Heart left ventricle (tissue), 13 donors: Measurements from ENCODE around the gene DAAM2.

Experiments
- CTCF ChIP-seq, 12 donors: fragments of 200-600 bp; sonication (generic) in 4 of 12; IDR thresholded peaks; one replicate each; pipeline versions ENCODE4 v1.5.0 to v1.8.0; 2018 to 2022; ENCODE audit warnings: antibody characterized with exemption in 12 of 12, mild to moderate bottlenecking in 5 of 12
- POLR2A ChIP-seq, 2 donors: fragments of 450-650 bp; IDR thresholded peaks; one replicate each; pipeline ENCODE4 v1.6.1; 2017; ENCODE audit warnings: antibody characterized with exemption in 2 of 2, mild to moderate bottlenecking in 2 of 2, moderate library complexity in 2 of 2
- donor health status: ischemic (EF 13 %, LVEDD 7.1; RV severe dilation, severe dysfunction).
- donor health status: DM: no; HTN: yes; CAD: no.
- donor health status: DM: no; HTN: no; CAD: no.
- donor health status: ischemic (EF 25% LVEDD 6.9; RV normal size, moderate dysfunction).
- donor health status: ischemic (EF 25% LVEDD 5.7; RV mildly dilated, moderate dysfunction).
- donor health status: ischemic (EF 35%, LVEDD 5.7; RV mildly dilated, moderate dysfunction).
- donor health status: nonischemic (EF 11% LVEDD 7.7; RV severe dilation, severe dysfunction).
- donor health status: DM: yes; HTN: yes; CAD: no.
- donor health status: PGD.
- donor health status: ischemic (EF 29% LVEDD 5.4; RV normal size, mild dysfunction).
- donor health status: nonischemic (EF 23%, LVEDD 6.1; RV moderate dilation, normal function).

- no peak for TF ChIP-seq CTCF (IDR thresholded peaks at IDR 0.05)
- TF ChIP-seq POLR2A (IDR thresholded peaks at IDR 0.05) = no peak
Measured at GRCh38 chr6:39849228-39849627, 57.1 kb downstream of the DAAM2 start.
